ENCODE results near the gene ATCAY. TPM values are rescaled to one million over a fixed set of nuclear protein-coding genes. Genes with fewer than 3 reads are reported as not detected.

ATCAY gene
- total and polyA plus RNA-seq, 4 donors: not detected

DNA sequence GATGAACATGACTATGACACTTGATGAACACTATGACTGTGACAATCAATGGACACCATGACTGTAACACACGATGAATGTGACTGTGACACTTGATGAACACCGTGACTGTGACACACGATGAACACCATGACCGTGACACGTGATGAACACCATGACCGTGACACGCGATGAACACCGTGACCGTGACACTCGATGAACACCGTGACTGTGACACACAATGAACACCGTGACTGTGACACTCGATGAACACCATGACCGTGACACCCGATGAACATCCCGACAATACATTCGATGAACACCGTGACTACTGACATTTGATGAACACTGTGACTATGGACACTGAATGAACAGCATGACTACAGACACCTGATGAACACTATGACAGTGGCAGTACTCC is 42.6 kb upstream of the ATCAY start:
- no peak overlapping the region for H3K27ac ChIP-seq (ENCODE audit: low read depth in 1 of 2, low read length in 2 of 2)
- H3K4me1 ChIP-seq (ENCODE audit: control insufficient read depth in 1 of 2, insufficient read depth in 2 of 2, low read length in 2 of 2): no peaks in the 10 kb centered on the region
- no peaks in the 10 kb centered on the region for H3K36me3 ChIP-seq (ENCODE audit: control insufficient read depth in 1 of 2, insufficient read depth in 2 of 2, low read length in 1 of 2)
- H3K27me3 ChIP-seq (ENCODE audit: control insufficient read depth in 1 of 2, insufficient read depth in 2 of 2, low read length in 1 of 2): no peaks in the 10 kb centered on the region
- no peak overlapping the region for H3K4me3 ChIP-seq (ENCODE audit: low read length in 2 of 2)
- intact Hi-C loops (cut with DNase I): no loop called here
- no peaks in the 10 kb centered on the region for H3K9me3 ChIP-seq (ENCODE audit: control insufficient read depth, low read length)
- DNase-seq (no peak), ATAC-seq (ENCODE audit: low FRiP score) (no peak)
- 97 to 98% methylated on average over 19 of the region's 19 CpGs for WGBS, 2 donors

DNA sequence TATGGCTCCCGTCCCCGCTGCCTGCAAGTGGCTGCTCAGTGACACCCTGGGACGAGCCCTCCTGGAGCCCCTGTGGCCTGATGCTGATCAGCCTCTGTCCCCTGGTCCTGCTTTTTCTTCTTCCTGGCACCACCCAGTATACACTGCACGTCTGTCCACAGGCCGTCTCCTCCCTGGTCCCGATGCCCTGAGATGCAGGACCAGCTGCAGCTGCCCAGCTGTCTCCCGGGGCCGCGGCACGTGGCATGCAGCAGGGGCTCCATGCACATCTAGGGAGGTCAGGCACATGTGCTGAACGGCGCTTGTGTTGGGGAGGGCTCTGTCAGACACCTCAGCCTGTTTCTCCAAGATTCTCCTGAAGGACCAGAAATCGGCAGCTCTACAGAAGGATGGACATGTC is 41.8 kb upstream of the ATCAY start:
- Histone ChIP-seq H3K4me3 (ENCODE audit: low read length in 2 of 2) (no peak overlapping the region), H3K4me1 (ENCODE audit: control insufficient read depth in 1 of 2, insufficient read depth in 2 of 2, low read length in 2 of 2) (no peaks in the 10 kb centered on the region), H3K9me3 (ENCODE audit: control insufficient read depth, low read length) (no peaks in the 10 kb centered on the region), H3K27me3 (ENCODE audit: control insufficient read depth in 1 of 2, insufficient read depth in 2 of 2, low read length in 1 of 2) (no peaks in the 10 kb centered on the region), H3K27ac (ENCODE audit: low read depth in 1 of 2, low read length in 2 of 2) (no peak overlapping the region), H3K36me3 (ENCODE audit: control insufficient read depth in 1 of 2, insufficient read depth in 2 of 2, low read length in 1 of 2) (no peaks in the 10 kb centered on the region)
- 72 to 73% methylated on average over 13 of the region's 13 CpGs for WGBS, 2 donors
- intact Hi-C loops (cut with DNase I): no loop called here
- ATAC-seq (ENCODE audit: low FRiP score): no peak
- no peak for DNase-seq

GRCh38 chr19:3839941-3840340 is 40.5 kb upstream of the ATCAY start:
- intact Hi-C loops (cut with DNase I): no loop called here
- no peak for ATAC-seq (ENCODE audit: low FRiP score)

DNA sequence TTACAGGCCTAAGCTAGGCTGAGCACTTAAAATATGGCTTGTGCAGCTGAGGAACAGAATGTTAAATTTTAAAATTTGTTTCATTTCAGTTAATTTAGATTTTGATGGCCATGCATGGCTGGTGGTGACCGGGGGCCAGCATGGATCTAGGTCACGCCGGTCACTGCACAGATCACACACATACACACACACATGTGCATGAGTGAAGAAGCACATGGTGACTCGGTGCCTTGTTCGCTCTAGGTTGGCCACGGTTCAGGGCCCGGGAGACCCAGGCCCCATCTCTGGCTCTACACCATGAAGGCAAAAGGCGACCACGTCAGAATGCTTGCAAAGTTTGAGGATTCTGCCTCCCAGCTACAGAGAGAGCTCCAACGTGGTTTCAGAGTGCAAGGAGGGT is 39.7 kb upstream of the ATCAY start:
- no peak overlapping the region for H3K4me3 ChIP-seq (ENCODE audit: low read length in 2 of 2)
- ATAC-seq (ENCODE audit: low FRiP score) (peak; percentile 52), DNase-seq (no peak)
- H3K36me3 ChIP-seq (ENCODE audit: control insufficient read depth in 1 of 2, insufficient read depth in 2 of 2, low read length in 1 of 2): no peaks in the 10 kb centered on the region
- H3K4me1 ChIP-seq (ENCODE audit: control insufficient read depth in 1 of 2, insufficient read depth in 2 of 2, low read length in 2 of 2): no peaks in the 10 kb centered on the region
- no peaks in the 10 kb centered on the region for H3K27me3 ChIP-seq (ENCODE audit: control insufficient read depth in 1 of 2, insufficient read depth in 2 of 2, low read length in 1 of 2)
- intact Hi-C loops (cut with DNase I): no loop called here
- no peak overlapping the region for H3K27ac ChIP-seq (ENCODE audit: low read depth in 1 of 2, low read length in 2 of 2)
- no peaks in the 10 kb centered on the region for H3K9me3 ChIP-seq (ENCODE audit: control insufficient read depth, low read length)
- 84 to 85% methylated on average over 10 of the region's 10 CpGs for WGBS, 2 donors

More at GRCh38 chr19:3839941-3840340, 40.5 kb upstream of the ATCAY start:
- Histone ChIP-seq H3K27ac (ENCODE audit: low read depth in 1 of 2, low read length in 2 of 2) (no peak overlapping the region), H3K36me3 (ENCODE audit: control insufficient read depth in 1 of 2, insufficient read depth in 2 of 2, low read length in 1 of 2) (no peaks in the 10 kb centered on the region), H3K27me3 (ENCODE audit: control insufficient read depth in 1 of 2, insufficient read depth in 2 of 2, low read length in 1 of 2) (no peaks in the 10 kb centered on the region), H3K4me3 (ENCODE audit: low read length in 2 of 2) (no peak overlapping the region), H3K9me3 (ENCODE audit: control insufficient read depth, low read length) (no peaks in the 10 kb centered on the region), H3K4me1 (ENCODE audit: control insufficient read depth in 1 of 2, insufficient read depth in 2 of 2, low read length in 2 of 2) (no peaks in the 10 kb centered on the region)
- WGBS, 2 donors: 48 to 58% methylated on average over 13 of the region's 13 CpGs
- DNase-seq: no peak

- no peak overlapping the region for H3K27ac ChIP-seq (ENCODE audit: low read depth in 1 of 2, low read length in 2 of 2)
- 81 to 82% methylated on average over 11 of the region's 11 CpGs for WGBS, 2 donors
- H3K4me1 ChIP-seq (ENCODE audit: control insufficient read depth in 1 of 2, insufficient read depth in 2 of 2, low read length in 2 of 2): no peaks in the 10 kb centered on the region
- no peak for DNase-seq
- no peak overlapping the region for H3K4me3 ChIP-seq (ENCODE audit: low read length in 2 of 2)
- no peaks in the 10 kb centered on the region for H3K27me3 ChIP-seq (ENCODE audit: control insufficient read depth in 1 of 2, insufficient read depth in 2 of 2, low read length in 1 of 2)
- intact Hi-C loops (cut with DNase I): no loop called here
- no peak for ATAC-seq (ENCODE audit: low FRiP score)
- no peaks in the 10 kb centered on the region for H3K36me3 ChIP-seq (ENCODE audit: control insufficient read depth in 1 of 2, insufficient read depth in 2 of 2, low read length in 1 of 2)
- H3K9me3 ChIP-seq (ENCODE audit: control insufficient read depth, low read length): peaks cover 4% of the 10 kb centered on the region
Measured at GRCh38 chr19:3842948-3843347, 37.5 kb upstream of the ATCAY start.

DNA sequence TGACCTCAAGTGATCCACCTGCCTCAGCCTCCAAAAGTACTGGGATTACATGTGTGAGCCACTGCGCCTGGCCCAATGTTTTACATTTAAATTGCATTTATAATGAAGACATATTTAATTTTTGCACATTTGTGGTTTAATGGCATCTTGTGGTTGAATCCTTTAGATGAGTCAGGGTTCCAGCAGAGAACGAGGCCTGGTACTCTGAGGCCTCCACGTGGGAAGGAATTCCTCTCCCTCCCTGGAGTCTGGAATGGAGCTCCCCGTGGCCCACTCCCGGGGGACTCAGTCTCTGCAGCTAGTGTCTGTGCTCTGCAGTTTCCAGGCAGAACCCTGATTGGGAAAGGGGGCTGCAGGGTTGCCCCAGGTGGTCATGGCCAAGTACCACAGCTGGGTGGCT is 35.9 kb upstream of the ATCAY start:
- Histone ChIP-seq H3K4me1 (ENCODE audit: control insufficient read depth in 1 of 2, insufficient read depth in 2 of 2, low read length in 2 of 2) (no peaks in the 10 kb centered on the region), H3K4me3 (ENCODE audit: low read length in 2 of 2) (no peak overlapping the region), H3K27ac (ENCODE audit: low read depth in 1 of 2, low read length in 2 of 2) (no peak overlapping the region), H3K9me3 (ENCODE audit: control insufficient read depth, low read length) (peaks cover 4% of the 10 kb centered on the region), H3K27me3 (ENCODE audit: control insufficient read depth in 1 of 2, insufficient read depth in 2 of 2, low read length in 1 of 2) (no peaks in the 10 kb centered on the region), H3K36me3 (ENCODE audit: control insufficient read depth in 1 of 2, insufficient read depth in 2 of 2, low read length in 1 of 2) (no peaks in the 10 kb centered on the region)
- intact Hi-C loops (cut with DNase I): no loop called here
- 54% methylated on average over 5 of the region's 5 CpGs for WGBS, 2 donors
- DNase-seq (no peak), ATAC-seq (ENCODE audit: low FRiP score) (no peak)

GRCh38 chr19:3849092-3849491 is 31.4 kb upstream of the ATCAY start:
- no peaks in the 10 kb centered on the region for H3K4me1 ChIP-seq (ENCODE audit: control insufficient read depth in 1 of 2, insufficient read depth in 2 of 2, low read length in 2 of 2)
- peaks cover 16% of the 10 kb centered on the region for H3K9me3 ChIP-seq (ENCODE audit: control insufficient read depth, low read length)
- intact Hi-C loops (cut with DNase I): no loop called here
- no peak for ATAC-seq (ENCODE audit: low FRiP score)
- WGBS, 2 donors: 54 to 56% methylated on average over 5 of the region's 5 CpGs
- H3K36me3 ChIP-seq (ENCODE audit: control insufficient read depth in 1 of 2, insufficient read depth in 2 of 2, low read length in 1 of 2): no peaks in the 10 kb centered on the region
- no peak for DNase-seq
- no peaks in the 10 kb centered on the region for H3K27me3 ChIP-seq (ENCODE audit: control insufficient read depth in 1 of 2, insufficient read depth in 2 of 2, low read length in 1 of 2)
- no peak overlapping the region for H3K27ac ChIP-seq (ENCODE audit: low read depth in 1 of 2, low read length in 2 of 2)
- H3K4me3 ChIP-seq (ENCODE audit: low read length in 2 of 2): no peak overlapping the region

DNA sequence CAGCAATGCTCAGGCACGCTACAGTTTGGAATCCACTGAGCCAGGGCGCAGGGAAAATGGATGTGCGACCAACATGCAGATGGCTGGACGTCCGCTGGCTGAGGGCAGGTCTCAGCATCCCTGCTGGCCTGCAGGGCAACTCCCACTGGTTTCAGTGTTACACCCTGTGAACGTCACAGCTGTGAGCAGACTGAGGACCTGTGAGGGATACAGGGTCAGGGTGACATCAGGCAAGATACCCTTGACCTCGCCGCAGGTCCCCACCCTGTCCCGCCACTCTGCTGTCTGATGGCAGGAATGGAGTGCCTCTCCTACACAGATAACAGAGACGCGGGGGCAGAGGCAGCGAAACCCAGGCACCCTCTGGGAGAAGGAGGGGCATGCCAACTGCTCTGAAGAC is 30.7 kb upstream of the ATCAY start:
- Histone ChIP-seq H3K27me3 (ENCODE audit: control insufficient read depth in 1 of 2, insufficient read depth in 2 of 2, low read length in 1 of 2) (no peaks in the 10 kb centered on the region), H3K9me3 (ENCODE audit: control insufficient read depth, low read length) (peaks cover 16% of the 10 kb centered on the region), H3K4me1 (ENCODE audit: control insufficient read depth in 1 of 2, insufficient read depth in 2 of 2, low read length in 2 of 2) (no peaks in the 10 kb centered on the region), H3K4me3 (ENCODE audit: low read length in 2 of 2) (no peak overlapping the region), H3K27ac (ENCODE audit: low read depth in 1 of 2, low read length in 2 of 2) (no peak overlapping the region), H3K36me3 (ENCODE audit: control insufficient read depth in 1 of 2, insufficient read depth in 2 of 2, low read length in 1 of 2) (no peaks in the 10 kb centered on the region)
- DNase-seq (no peak), ATAC-seq (ENCODE audit: low FRiP score) (no peak)
- intact Hi-C loops (cut with DNase I): no loop called here
- WGBS, 2 donors: 79 to 80% methylated on average over 12 of the region's 12 CpGs

DNA sequence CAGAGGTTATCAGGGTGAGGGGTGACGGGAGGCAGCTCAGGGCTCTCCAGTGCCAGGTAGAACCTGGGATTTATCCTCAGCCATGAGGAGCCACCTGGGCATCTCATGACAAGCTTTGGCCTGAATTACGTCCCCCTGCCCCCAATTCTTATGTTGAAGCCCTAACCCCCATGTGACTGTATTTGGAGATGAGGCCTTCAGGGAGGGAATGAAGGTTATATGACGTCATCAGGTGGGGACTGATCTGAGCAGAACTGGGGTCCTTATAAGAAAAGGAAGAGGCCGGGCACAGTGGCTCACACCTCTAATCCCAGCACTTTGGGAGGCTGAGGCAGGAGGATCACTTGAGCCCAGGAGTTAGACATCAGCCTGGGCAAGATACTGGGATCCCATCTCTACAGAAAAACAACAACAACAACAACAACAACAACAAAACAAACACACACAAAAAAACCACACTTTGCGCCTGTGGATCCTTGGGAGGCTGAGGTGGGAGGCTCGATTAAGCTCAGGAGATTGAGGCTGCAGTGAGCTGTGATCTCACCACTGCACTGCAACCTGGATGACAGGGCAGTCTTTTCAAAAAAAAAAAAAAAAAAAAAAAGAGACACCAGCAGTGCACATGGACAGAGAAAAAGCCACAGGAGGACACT is 30.0 kb upstream of the ATCAY start:
- no peak overlapping the region for H3K27ac ChIP-seq (ENCODE audit: low read depth in 1 of 2, low read length in 2 of 2)
- DNase-seq (no peak), ATAC-seq (ENCODE audit: low FRiP score) (no peak)
- no peaks in the 10 kb centered on the region for H3K27me3 ChIP-seq (ENCODE audit: control insufficient read depth in 1 of 2, insufficient read depth in 2 of 2, low read length in 1 of 2)
- 82 to 88% methylated on average over 6 of the region's 6 CpGs for whole genome bisulfite sequencing, 2 donors
- no peak overlapping the region for H3K4me3 ChIP-seq (ENCODE audit: low read length in 2 of 2)
- intact Hi-C loops (cut with DNase I): no loop called here
- H3K36me3 ChIP-seq (ENCODE audit: control insufficient read depth in 1 of 2, insufficient read depth in 2 of 2, low read length in 1 of 2): no peaks in the 10 kb centered on the region
- H3K4me1 ChIP-seq (ENCODE audit: control insufficient read depth in 1 of 2, insufficient read depth in 2 of 2, low read length in 2 of 2): no peaks in the 10 kb centered on the region
- H3K9me3 ChIP-seq (ENCODE audit: control insufficient read depth, low read length): peaks cover 16% of the 10 kb centered on the region

Measured in aorta (tissue), 5 donors.